K562 (cell line): ENCODE results near the gene AZGP1. TPM values are rescaled to one million over a fixed set of nuclear protein-coding genes. Genes with fewer than 3 reads are reported as not detected.

Source experiments
- GTF2E2 ChIP-seq: fragments of 200-800 bp; sonication (Bioruptor generic); IDR thresholded peaks from 2 replicates; pipeline ENCODE4 v1.6.1; 2016; ENCODE audit warnings: missing genetic modification characterization, missing compliant biosample characterization
- HMG20A ChIP-seq: fragments of 450-650 bp; formaldehyde crosslinking; conservative IDR thresholded peaks from 2 replicates; pipeline ENCODE4 v1.4.0; 2020; ENCODE audit warnings: mild to moderate bottlenecking, mixed read lengths
- HMGN3 ChIP-seq: IDR thresholded peaks from 2 replicates; pipeline ENCODE4 v1.6.1; 2011; ENCODE audit warnings: borderline replicate concordance, low read depth, mild to moderate bottlenecking, mixed read lengths, low read length; ENCODE audit not compliant: insufficient read length; ENCODE audit errors: extremely low read depth
- NFE2L1 ChIP-seq: fragments of 450-650 bp; IDR thresholded peaks from 2 replicates; pipeline ENCODE4 v1.6.1; 2016; ENCODE audit warnings: missing genetic modification characterization, low read depth, mild to moderate bottlenecking, missing compliant biosample characterization, moderate library complexity, borderline replicate concordance
- NFIC ChIP-seq: fragments of 450-650 bp; IDR thresholded peaks from 2 replicates; pipeline ENCODE4 v1.6.1; 2017; ENCODE audit warnings: mild to moderate bottlenecking, inconsistent platforms
- TAF7 ChIP-seq: fragments of 450-650 bp; IDR thresholded peaks from 2 replicates; pipeline ENCODE4 v1.6.1; 2016; ENCODE audit warnings: missing genetic modification characterization, missing compliant biosample characterization
- TARDBP ChIP-seq: fragments of 450-650 bp; IDR thresholded peaks from 2 replicates; pipeline ENCODE4 v1.6.1; 2016
- TOE1 ChIP-seq, 2 experiments: fragments of 450-650 bp in 1 of 2; sonication (generic) in 1 of 2; formaldehyde crosslinking in 1 of 2; IDR thresholded peaks; 2 replicates each; pipeline versions ENCODE4 v1.7.1 to v1.8.0; 2016 to 2022; ENCODE audit warnings: borderline replicate concordance in 2 of 2, mild to moderate bottlenecking in 2 of 2, antibody characterized with exemption in 1 of 2, inconsistent platforms in 1 of 2, low read depth in 1 of 2, missing genetic modification reagents in 1 of 2, moderate library complexity in 1 of 2
- ZNF780A ChIP-seq: fragments of 250-450 bp; sonication (Bioruptor Pico); IDR thresholded peaks from 2 replicates; pipeline ENCODE4 v1.5.0; 2021; ENCODE audit warnings: mild to moderate bottlenecking
- polyA plus RNA-seq, 8 experiments: library from polyadenylated mRNA; depleted of rRNA in 4 of 8; stranded (reverse) in 5 of 8; unstranded in 3 of 8; fragments of >200 nt; fragmentation: Nextera tagmentation in 2 of 8; fragmentation: Illumina TruSeq in 1 of 8; extraction: Ambion mirVana in 2 of 8; extraction: Trizol in 1 of 8; gene quantifications; 2 replicates each; pipeline versions ENCODE4 v1.2.1 to v1.2.3, GENCODE V29; 2011 to 2014; ENCODE audit warnings: inconsistent platforms in 1 of 8, missing spikeins in 1 of 8
- total RNA-seq, 7 experiments: library from RNA; depleted of rRNA in 6 of 7; stranded (reverse); fragments of >200 nt in 6 of 7; fragmentation: Illumina TruSeq in 2 of 7; extraction: Trizol in 2 of 7; gene quantifications; 2 replicates each; pipeline versions ENCODE4 v1.2.1 to v1.2.3, GENCODE V29; 2011 to 2021; ENCODE audit warnings: low replicate concordance in 1 of 7
- TF ChIP-seq, protein P1 (sequence below): fragments of 450-650 bp; IDR thresholded peaks from 2 replicates; pipeline ENCODE4 v1.6.1; 2016; ENCODE audit warnings: mild to moderate bottlenecking, moderate library complexity
- TF ChIP-seq, protein P2 (sequence below), 2 experiments: fragments of 450-650 bp; conservative IDR thresholded peaks; 2 replicates each; pipeline ENCODE4 v1.6.1; 2017; ENCODE audit warnings: mild to moderate bottlenecking in 2 of 2, moderate library complexity in 2 of 2
- TF ChIP-seq, protein P3 (sequence below), 2 experiments: fragments of 200-800 bp in 1 of 2; sonication (Bioruptor generic) in 1 of 2; sonication (generic) in 1 of 2; formaldehyde crosslinking in 1 of 2; IDR thresholded peaks in 1 of 2; conservative IDR thresholded peaks in 1 of 2; 2 replicates each; pipeline versions ENCODE4 v1.5.0 to v1.6.1; 2016 to 2020; ENCODE audit warnings: missing compliant biosample characterization in 1 of 2, missing genetic modification characterization in 1 of 2, missing genetic modification reagents in 1 of 2

Gene AZGP1
- total and polyA plus RNA-seq, 9 of the 15 experiments (the other 6 are each of a cell fraction or from before 2014, with no cell fraction given) = 0.18 to 0.53 TPM; not detected in 7

DNA sequence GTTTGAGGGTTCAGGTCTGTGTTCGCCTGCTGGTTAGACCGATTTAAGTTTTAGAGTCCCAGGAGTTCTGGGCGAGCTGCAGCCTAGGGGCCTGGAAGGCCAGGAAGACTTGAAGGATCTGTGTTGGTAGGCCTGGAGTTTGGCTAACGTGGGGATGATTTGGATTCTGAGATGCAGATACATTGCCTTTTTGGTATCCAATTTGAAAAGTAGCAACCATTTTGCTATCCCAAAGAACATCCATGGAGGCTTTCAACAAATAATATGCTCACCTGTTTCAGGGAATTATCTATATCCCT, 56.1 kb downstream of the AZGP1 start (continued):
- TF ChIP-seq, protein P1, sequence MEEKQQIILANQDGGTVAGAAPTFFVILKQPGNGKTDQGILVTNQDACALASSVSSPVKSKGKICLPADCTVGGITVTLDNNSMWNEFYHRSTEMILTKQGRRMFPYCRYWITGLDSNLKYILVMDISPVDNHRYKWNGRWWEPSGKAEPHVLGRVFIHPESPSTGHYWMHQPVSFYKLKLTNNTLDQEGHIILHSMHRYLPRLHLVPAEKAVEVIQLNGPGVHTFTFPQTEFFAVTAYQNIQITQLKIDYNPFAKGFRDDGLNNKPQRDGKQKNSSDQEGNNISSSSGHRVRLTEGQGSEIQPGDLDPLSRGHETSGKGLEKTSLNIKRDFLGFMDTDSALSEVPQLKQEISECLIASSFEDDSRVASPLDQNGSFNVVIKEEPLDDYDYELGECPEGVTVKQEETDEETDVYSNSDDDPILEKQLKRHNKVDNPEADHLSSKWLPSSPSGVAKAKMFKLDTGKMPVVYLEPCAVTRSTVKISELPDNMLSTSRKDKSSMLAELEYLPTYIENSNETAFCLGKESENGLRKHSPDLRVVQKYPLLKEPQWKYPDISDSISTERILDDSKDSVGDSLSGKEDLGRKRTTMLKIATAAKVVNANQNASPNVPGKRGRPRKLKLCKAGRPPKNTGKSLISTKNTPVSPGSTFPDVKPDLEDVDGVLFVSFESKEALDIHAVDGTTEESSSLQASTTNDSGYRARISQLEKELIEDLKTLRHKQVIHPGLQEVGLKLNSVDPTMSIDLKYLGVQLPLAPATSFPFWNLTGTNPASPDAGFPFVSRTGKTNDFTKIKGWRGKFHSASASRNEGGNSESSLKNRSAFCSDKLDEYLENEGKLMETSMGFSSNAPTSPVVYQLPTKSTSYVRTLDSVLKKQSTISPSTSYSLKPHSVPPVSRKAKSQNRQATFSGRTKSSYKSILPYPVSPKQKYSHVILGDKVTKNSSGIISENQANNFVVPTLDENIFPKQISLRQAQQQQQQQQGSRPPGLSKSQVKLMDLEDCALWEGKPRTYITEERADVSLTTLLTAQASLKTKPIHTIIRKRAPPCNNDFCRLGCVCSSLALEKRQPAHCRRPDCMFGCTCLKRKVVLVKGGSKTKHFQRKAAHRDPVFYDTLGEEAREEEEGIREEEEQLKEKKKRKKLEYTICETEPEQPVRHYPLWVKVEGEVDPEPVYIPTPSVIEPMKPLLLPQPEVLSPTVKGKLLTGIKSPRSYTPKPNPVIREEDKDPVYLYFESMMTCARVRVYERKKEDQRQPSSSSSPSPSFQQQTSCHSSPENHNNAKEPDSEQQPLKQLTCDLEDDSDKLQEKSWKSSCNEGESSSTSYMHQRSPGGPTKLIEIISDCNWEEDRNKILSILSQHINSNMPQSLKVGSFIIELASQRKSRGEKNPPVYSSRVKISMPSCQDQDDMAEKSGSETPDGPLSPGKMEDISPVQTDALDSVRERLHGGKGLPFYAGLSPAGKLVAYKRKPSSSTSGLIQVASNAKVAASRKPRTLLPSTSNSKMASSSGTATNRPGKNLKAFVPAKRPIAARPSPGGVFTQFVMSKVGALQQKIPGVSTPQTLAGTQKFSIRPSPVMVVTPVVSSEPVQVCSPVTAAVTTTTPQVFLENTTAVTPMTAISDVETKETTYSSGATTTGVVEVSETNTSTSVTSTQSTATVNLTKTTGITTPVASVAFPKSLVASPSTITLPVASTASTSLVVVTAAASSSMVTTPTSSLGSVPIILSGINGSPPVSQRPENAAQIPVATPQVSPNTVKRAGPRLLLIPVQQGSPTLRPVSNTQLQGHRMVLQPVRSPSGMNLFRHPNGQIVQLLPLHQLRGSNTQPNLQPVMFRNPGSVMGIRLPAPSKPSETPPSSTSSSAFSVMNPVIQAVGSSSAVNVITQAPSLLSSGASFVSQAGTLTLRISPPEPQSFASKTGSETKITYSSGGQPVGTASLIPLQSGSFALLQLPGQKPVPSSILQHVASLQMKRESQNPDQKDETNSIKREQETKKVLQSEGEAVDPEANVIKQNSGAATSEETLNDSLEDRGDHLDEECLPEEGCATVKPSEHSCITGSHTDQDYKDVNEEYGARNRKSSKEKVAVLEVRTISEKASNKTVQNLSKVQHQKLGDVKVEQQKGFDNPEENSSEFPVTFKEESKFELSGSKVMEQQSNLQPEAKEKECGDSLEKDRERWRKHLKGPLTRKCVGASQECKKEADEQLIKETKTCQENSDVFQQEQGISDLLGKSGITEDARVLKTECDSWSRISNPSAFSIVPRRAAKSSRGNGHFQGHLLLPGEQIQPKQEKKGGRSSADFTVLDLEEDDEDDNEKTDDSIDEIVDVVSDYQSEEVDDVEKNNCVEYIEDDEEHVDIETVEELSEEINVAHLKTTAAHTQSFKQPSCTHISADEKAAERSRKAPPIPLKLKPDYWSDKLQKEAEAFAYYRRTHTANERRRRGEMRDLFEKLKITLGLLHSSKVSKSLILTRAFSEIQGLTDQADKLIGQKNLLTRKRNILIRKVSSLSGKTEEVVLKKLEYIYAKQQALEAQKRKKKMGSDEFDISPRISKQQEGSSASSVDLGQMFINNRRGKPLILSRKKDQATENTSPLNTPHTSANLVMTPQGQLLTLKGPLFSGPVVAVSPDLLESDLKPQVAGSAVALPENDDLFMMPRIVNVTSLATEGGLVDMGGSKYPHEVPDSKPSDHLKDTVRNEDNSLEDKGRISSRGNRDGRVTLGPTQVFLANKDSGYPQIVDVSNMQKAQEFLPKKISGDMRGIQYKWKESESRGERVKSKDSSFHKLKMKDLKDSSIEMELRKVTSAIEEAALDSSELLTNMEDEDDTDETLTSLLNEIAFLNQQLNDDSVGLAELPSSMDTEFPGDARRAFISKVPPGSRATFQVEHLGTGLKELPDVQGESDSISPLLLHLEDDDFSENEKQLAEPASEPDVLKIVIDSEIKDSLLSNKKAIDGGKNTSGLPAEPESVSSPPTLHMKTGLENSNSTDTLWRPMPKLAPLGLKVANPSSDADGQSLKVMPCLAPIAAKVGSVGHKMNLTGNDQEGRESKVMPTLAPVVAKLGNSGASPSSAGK = 0 out of 2 replicates have a peak, but pooled peaks have one; percentile 19
- TF ChIP-seq TAF7 (tag) = peak; percentile 31; the same call in 1 of the 2 replicates
- no peak for TF ChIP-seq NFIC
- TF ChIP-seq, protein P2, sequence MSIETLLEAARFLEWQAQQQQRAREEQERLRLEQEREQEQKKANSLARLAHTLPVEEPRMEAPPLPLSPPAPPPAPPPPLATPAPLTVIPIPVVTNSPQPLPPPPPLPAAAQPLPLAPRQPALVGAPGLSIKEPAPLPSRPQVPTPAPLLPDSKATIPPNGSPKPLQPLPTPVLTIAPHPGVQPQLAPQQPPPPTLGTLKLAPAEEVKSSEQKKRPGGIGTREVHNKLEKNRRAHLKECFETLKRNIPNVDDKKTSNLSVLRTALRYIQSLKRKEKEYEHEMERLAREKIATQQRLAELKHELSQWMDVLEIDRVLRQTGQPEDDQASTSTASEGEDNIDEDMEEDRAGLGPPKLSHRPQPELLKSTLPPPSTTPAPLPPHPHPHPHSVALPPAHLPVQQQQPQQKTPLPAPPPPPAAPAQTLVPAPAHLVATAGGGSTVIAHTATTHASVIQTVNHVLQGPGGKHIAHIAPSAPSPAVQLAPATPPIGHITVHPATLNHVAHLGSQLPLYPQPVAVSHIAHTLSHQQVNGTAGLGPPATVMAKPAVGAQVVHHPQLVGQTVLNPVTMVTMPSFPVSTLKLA (conservative IDR thresholded peaks at IDR 0.05) = peak in 1 of 2 experiments; percentile 16; a peak in 1 of 4 replicates
- no peak for TF ChIP-seq HMGN3
- TF ChIP-seq TOE1 (IDR thresholded peaks at IDR 0.05; ENCODE audit: borderline replicate concordance) = 0 out of 2 replicates have a peak, but pooled peaks have one; percentile 31
- TF ChIP-seq TOE1 (CRISPR knock-in tag; IDR thresholded peaks at IDR 0.05; ENCODE audit: borderline replicate concordance, low read depth) = no peak
- TF ChIP-seq, protein P3, sequence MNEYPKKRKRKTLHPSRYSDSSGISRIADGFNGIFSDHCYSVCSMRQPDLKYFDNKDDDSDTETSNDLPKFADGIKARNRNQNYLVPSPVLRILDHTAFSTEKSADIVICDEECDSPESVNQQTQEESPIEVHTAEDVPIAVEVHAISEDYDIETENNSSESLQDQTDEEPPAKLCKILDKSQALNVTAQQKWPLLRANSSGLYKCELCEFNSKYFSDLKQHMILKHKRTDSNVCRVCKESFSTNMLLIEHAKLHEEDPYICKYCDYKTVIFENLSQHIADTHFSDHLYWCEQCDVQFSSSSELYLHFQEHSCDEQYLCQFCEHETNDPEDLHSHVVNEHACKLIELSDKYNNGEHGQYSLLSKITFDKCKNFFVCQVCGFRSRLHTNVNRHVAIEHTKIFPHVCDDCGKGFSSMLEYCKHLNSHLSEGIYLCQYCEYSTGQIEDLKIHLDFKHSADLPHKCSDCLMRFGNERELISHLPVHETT (CRISPR knock-in tag; conservative IDR thresholded peaks at IDR 0.05 in 1 of 2, IDR thresholded peaks at IDR 0.05 in 1 of 2) = peak in 1 of 2 experiments; percentile 47; a peak in 1 of 4 replicates
- 0 out of 2 replicates have a peak, but pooled peaks have one; percentile 22 for TF ChIP-seq TARDBP
- TF ChIP-seq HMG20A (CRISPR knock-in tag) = no peak
- TF ChIP-seq GTF2E2 (tag) = 0 out of 2 replicates have a peak, but pooled peaks have one; percentile 3
- TF ChIP-seq NFE2L1 (tag) = no peak
- TF ChIP-seq ZNF780A = no peak
